ENCODE measurements around the gene TENM3.

DNA sequence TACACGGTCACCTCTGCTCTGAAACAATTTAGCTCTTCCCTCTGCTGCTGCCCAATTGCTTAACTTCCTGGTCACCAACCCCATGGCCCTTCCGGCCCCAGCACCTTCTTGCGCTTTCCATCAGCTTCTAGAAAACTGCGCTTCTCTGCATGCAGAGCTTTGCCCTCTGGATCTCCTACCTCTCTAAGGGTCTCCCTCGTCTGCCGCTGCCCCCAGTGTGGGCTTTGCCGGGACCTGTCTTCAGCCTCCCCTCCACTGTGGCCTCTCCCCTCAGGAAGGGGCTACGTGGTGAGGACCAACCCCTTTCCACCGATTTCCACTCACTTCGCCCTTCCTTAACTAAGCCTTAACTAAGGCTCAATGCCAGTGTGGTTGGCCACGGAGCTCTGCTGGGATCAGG, 579.4 kb downstream of the TENM3 start:
- TF ChIP-seq, protein P1, sequence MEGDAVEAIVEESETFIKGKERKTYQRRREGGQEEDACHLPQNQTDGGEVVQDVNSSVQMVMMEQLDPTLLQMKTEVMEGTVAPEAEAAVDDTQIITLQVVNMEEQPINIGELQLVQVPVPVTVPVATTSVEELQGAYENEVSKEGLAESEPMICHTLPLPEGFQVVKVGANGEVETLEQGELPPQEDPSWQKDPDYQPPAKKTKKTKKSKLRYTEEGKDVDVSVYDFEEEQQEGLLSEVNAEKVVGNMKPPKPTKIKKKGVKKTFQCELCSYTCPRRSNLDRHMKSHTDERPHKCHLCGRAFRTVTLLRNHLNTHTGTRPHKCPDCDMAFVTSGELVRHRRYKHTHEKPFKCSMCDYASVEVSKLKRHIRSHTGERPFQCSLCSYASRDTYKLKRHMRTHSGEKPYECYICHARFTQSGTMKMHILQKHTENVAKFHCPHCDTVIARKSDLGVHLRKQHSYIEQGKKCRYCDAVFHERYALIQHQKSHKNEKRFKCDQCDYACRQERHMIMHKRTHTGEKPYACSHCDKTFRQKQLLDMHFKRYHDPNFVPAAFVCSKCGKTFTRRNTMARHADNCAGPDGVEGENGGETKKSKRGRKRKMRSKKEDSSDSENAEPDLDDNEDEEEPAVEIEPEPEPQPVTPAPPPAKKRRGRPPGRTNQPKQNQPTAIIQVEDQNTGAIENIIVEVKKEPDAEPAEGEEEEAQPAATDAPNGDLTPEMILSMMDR (conservative IDR thresholded peaks at IDR 0.05; ENCODE audit: low read length), result no peak
- TF ChIP-seq EZH2phosphoT487 (IDR thresholded peaks at IDR 0.05; ENCODE audit: borderline replicate concordance, low read depth, low read length), result no peak

Data from OCI-LY7 (cell line).